Adrenal gland (tissue), 12 donors: Measurements from ENCODE around the gene RAB11FIP5. TPM values are rescaled to one million over a fixed set of nuclear protein-coding genes. Genes with fewer than 3 reads are reported as not detected.
A peak's percentile ranks its signal among the peaks of the same experiment; 100 is the strongest.

ENCODE experiments used
- DNase-seq, 7 donors: peaks; one replicate each; pipeline ENCODE4 v3.0.0-alpha.2; 2019 to 2020
- H3K27ac ChIP-seq, 5 donors: fragments of 200-600 bp; sonication (generic) in 4 of 5; 1 replicate in 3 of 5; 2 replicates in 2 of 5; pipeline versions ENCODE4 v1.5.1 to v1.8.0; 2016 to 2020; ENCODE audit warnings: mild to moderate bottlenecking in 1 of 5
- H3K27me3 ChIP-seq: fragments of 200-600 bp; 2 replicates; pipeline ENCODE4 v1.8.0; 2021
- H3K36me3 ChIP-seq, 2 donors: fragments of 200-600 bp; replicated peaks in 1 of 2; 1 replicate in 1 of 2; 2 replicates in 1 of 2; pipeline versions ENCODE4 v1.5.1 to v1.8.0; 2018 to 2022
- H3K4me1 ChIP-seq, 2 donors: fragments of 200-600 bp; replicated peaks in 1 of 2; 1 replicate in 1 of 2; 2 replicates in 1 of 2; pipeline versions ENCODE4 v1.5.1 to v1.8.0; 2018 to 2021
- H3K4me3 ChIP-seq, 4 donors: fragments of 200-600 bp; sonication (generic) in 3 of 4; one replicate each; pipeline ENCODE4 v1.5.1; 2016 to 2018
- H3K9me3 ChIP-seq, 3 donors: fragments of 200-600 bp; sonication (generic) in 1 of 3; replicated peaks in 1 of 3; 1 replicate in 2 of 3; 2 replicates in 1 of 3; pipeline versions ENCODE4 v1.5.1 to v1.8.0; 2016 to 2021
- POLR2A ChIP-seq, 2 donors: fragments of 450-650 bp; IDR thresholded peaks; one replicate each; pipeline ENCODE4 v1.6.1; 2017; ENCODE audit warnings: antibody characterized with exemption in 2 of 2, mild to moderate bottlenecking in 2 of 2, moderate library complexity in 1 of 2
- WGBS, 4 donors: extraction: QIAGEN DNeasy Blood & Tissue Kit in 2 of 4; methylation state at CpG; one replicate each; pipeline versions ENCODE4 v1.1.5 to v1.1.7; 2013 to 2017; 5-methylcytosine and 5-hydroxymethylcytosine counted together
- intact Hi-C, 2 donors: fragments of 100-400 bp; cut with DNase I; formaldehyde crosslinking; loops; one replicate each; pipeline versions ENCODE4 v1.14.1 to v1.15.0; 2022 to 2023
- polyA plus RNA-seq, 3 donors: library from polyadenylated mRNA; stranded (reverse); fragments of 200-250 nt in 2 of 3; fragments of 350-450 nt in 1 of 3; fragmentation: Illumina TruSeq in 1 of 3; extraction: RNeasy Lipid Tissue Mini Kit (QIAGEN cat#74804) in 1 of 3; gene quantifications; one replicate each; pipeline ENCODE4 v1.2.3, GENCODE V29; 2013 to 2014
- total RNA-seq, 9 donors: library from RNA; depleted of rRNA in 4 of 9; stranded (reverse); fragments of >200 nt in 4 of 9; fragments of 120-200 nt in 1 of 9; fragmentation: NEBNext Ultra II Directional in 1 of 9; extraction: Animal tissue kit (Norgen Biotek cat#: 25700) in 1 of 9; gene quantifications; one replicate each; pipeline versions ENCODE4 v1.1.0 to v1.2.4, GENCODE V29; 2013 to 2023
- TF ChIP-seq, protein P1 (sequence below), 6 experiments: fragments of 450-650 bp in 4 of 6; fragments of 200-600 bp in 2 of 6; sonication (generic) in 1 of 6; IDR thresholded peaks; 1 replicate in 5 of 6; 2 replicates in 1 of 6; pipeline versions ENCODE4 v1.5.1 to v1.8.0; 2016 to 2021; ENCODE audit warnings: antibody characterized with exemption in 6 of 6, mild to moderate bottlenecking in 2 of 6, moderate library complexity in 1 of 6
- donor health status: healthy with polysubstance abuse.
- donor health status: Bipolar disorder and iron deficiency.
- donor health status: DM: yes; HTN: yes; CAD: no.
- donor health status: DM: no; HTN: no; CAD: no.
- donor health status: DM: no; HTN: no; CAD: no.
- donor health status: DM: yes; HTN: yes; CAD: no.

Gene RAB11FIP5
- total and polyA plus RNA-seq, 12 donors = 3.3 to 46.7 (median 23.3) TPM

DNA sequence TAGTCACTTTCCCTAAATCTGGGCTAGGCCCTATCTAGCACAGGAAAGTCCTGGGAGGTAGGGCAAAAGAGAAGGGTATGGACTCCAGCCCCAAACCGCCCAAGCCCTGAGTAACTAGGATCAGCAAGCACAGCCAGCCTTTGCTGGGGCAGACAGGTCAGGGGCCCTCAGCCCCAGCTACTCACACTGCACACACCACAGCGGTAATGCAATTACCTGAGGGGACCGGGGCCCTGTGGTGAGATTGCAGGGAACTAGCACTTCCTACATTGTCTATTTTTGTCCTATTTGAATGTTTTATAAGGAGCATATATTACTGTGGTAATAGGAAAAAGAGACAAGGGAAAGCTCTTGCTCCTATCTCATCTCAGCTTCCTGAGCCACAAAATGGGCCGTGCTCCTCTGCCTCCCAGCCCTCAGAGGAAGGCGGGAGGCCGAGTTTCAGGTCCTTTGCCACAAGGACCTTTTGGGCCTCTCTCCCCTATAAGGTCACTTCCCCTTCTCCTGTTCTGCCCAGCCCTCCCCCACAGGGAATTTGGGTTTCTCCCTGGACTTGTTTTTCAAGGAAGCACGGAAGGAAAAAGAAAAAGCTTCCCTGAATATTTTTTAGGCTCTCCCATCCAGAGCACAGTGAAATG, 20.5 kb downstream of the RAB11FIP5 start:
- H3K4me1 ChIP-seq = no peaks in the 10 kb centered on the region
- WGBS, 4 donors = 59 to 68% (median 61%) methylated on average over 6 to 7 of the region's 7 CpGs
- TF ChIP-seq, protein P1, sequence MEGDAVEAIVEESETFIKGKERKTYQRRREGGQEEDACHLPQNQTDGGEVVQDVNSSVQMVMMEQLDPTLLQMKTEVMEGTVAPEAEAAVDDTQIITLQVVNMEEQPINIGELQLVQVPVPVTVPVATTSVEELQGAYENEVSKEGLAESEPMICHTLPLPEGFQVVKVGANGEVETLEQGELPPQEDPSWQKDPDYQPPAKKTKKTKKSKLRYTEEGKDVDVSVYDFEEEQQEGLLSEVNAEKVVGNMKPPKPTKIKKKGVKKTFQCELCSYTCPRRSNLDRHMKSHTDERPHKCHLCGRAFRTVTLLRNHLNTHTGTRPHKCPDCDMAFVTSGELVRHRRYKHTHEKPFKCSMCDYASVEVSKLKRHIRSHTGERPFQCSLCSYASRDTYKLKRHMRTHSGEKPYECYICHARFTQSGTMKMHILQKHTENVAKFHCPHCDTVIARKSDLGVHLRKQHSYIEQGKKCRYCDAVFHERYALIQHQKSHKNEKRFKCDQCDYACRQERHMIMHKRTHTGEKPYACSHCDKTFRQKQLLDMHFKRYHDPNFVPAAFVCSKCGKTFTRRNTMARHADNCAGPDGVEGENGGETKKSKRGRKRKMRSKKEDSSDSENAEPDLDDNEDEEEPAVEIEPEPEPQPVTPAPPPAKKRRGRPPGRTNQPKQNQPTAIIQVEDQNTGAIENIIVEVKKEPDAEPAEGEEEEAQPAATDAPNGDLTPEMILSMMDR (IDR thresholded peaks at IDR 0.05) = no peak

DNA sequence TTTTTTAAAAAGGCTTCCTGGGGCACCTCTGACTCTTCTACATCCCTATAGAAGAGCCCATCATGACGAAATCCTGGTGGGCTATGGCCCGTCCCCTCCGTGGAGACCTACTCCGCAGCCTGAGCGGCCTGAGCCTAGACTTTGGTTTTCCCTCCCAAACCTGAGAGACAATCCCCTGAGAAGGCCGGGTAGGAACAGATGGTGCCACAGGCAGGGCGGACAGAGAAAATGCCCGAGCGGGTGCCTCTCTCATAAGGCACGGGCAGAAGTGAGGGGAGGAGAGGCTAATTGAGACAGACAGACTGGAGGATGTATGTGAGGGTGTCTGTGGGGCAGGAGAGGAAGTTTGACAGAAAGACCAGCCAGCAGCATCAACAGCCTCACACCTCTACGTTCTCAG, 21.1 kb downstream of the RAB11FIP5 start:
- intact Hi-C loops = no loop called here
- Histone ChIP-seq H3K4me3 (no peak overlapping the region), H3K4me1 (no peaks in the 10 kb centered on the region), H3K27ac (peak overlapping the region in 1 of 5 donors; percentile 8), H3K9me3 (no peaks in the 10 kb centered on the region), H3K36me3 (peaks cover 0 to 17% of the 10 kb centered on the region in 2 donors), H3K27me3 (no peaks in the 10 kb centered on the region)
- WGBS, 4 donors = 88 to 95% (median 90%) methylated on average over 11 of the region's 11 CpGs
- no peak for TF ChIP-seq POLR2A (IDR thresholded peaks at IDR 0.05)
- TF ChIP-seq, protein P1 (IDR thresholded peaks at IDR 0.05) = no peak
- no peak for DNase-seq

More for the DNA sequence above, 20.5 kb downstream of the RAB11FIP5 start:
- intact Hi-C loops = no loop called here
- Histone ChIP-seq H3K27me3 (no peaks in the 10 kb centered on the region), H3K36me3 (peaks cover 0 to 13% of the 10 kb centered on the region in 2 donors), H3K9me3 (no peaks in the 10 kb centered on the region), H3K4me3 (no peak overlapping the region), H3K27ac (peak overlapping the region in 1 of 5 donors; percentile 8)
- DNase-seq = no peak

DNA sequence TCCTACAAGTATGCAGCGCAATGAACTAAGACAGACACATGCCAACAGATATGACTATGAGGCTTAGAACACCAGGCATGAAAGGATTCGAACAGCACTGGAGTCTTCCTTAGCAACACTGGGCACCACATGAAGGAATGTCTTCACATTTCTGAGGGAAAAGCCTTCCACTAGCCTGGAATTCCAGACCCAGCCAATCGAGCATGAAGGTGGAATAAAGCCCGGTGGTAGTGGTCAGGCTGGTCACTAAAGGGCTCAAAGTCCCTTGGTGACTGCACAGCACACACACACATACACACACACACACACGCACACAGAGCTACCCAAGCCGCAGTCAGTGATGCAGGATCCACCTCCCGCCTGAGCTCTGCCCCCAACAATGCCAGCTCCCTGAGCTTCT, 21.6 kb downstream of the RAB11FIP5 start:
- TF ChIP-seq, protein P1 (IDR thresholded peaks at IDR 0.05) = no peak
- no peak for TF ChIP-seq POLR2A (IDR thresholded peaks at IDR 0.05)
- no peaks in the 10 kb centered on the region for H3K4me1 ChIP-seq

DNA sequence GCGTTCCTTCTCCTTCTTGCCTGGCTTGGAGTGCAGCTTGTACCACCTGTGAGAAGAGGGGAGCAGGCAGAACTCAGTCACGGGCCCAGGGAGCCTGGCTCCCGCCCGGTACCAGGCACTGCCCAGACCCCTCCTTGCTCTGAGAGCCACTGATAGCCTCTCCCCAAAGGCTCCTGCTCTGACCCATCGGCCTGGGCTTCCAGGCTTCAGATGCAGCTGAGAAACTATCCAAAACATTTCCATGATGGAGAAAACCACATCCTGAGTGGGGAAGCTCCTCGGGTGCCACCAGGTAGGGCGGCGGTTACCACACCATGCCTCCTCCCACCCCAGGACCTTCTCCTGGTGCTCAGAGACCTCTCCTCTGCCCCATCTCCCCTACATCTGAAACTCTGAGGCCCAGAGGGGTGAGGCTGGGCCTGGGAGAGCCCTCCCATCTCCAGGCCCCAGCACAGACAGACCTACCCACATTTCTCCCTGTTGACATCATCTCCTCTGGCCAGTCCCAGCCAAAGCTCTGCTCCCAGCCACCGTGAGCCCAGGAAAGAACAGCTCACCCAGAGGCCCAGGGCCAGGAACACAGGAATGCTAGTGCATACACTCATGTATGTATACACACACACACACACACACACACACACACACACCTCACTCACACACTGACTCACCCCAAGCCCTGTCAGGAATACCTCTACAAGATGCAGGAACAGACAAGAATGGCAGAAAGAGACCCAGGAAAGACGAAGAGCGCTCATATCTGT, 23.3 kb downstream of the RAB11FIP5 start:
- intact Hi-C loops = loop anchor here in 1 of 2 donors (5.0 kb wide), 1 partner anchor 73 kb away; no protein-coding TSS in a partner anchor
- Histone ChIP-seq H3K36me3 (peaks cover 0 to 23% of the 10 kb centered on the region in 2 donors), H3K9me3 (no peaks in the 10 kb centered on the region), H3K4me3 (no peak overlapping the region), H3K27ac (peak overlapping the region in 2 of 5 donors; percentile 52 to 54), H3K4me1 (peaks cover 0 to 5% of the 10 kb centered on the region in 2 donors), H3K27me3 (no peaks in the 10 kb centered on the region)
- DNase-seq = peak in 5 of 7 donors; percentile 39 to 71 (median 57)
- WGBS, 4 donors = 76 to 88% (median 84%) methylated on average over 7 to 11 of the region's 11 CpGs
- TF ChIP-seq, protein P1 (IDR thresholded peaks at IDR 0.05) = no peak
- no peak for TF ChIP-seq POLR2A (IDR thresholded peaks at IDR 0.05)

More for the DNA sequence above, 21.6 kb downstream of the RAB11FIP5 start:
- H3K36me3 ChIP-seq = peaks cover 0 to 20% of the 10 kb centered on the region in 2 donors
- H3K4me3 ChIP-seq = no peak overlapping the region
- H3K27ac ChIP-seq = no peak overlapping the region
- intact Hi-C loops = no loop called here
- WGBS, 4 donors = 91 to 94% (median 92%) methylated on average over 7 of the region's 7 CpGs
- no peaks in the 10 kb centered on the region for H3K27me3 ChIP-seq
- H3K9me3 ChIP-seq = no peaks in the 10 kb centered on the region
- no peak for DNase-seq
